Measurements from ENCODE around the gene GSTM2.
"Not testable (repeated sequence)": the region's sequence is repeated elsewhere in the genome, so short reads cannot be mapped to it uniquely, and the experiment has no call there.

The GSTM2 gene

DNA sequence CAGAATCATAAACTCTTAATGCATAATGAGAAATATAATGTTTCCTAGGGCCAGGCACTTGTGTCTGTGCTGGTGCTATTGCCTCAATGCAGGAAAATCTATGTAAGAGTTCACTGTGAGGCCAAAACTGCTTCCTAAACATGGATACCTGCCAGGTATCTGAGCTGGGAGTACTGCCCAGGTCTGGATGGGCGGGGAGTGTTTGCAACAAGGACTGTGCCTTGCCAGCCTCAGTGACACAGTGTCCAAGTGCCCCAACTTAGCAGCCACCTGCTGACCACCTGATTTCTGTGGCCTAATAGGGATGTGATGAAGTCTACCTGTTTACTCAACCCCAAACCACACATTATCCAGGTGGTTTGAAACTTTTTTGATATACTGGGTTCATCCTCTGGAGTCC is 17.5 kb downstream of the GSTM2 start:
- DNase-seq = not testable (repeated sequence)

GRCh38 chr1:109685890-109686289 is 18.0 kb downstream of the GSTM2 start:
- DNase-seq = not testable (repeated sequence)

- not testable (repeated sequence) for DNase-seq
These were observed 19.3 kb downstream of the GSTM2 start for GRCh38 chr1:109687109-109687508.

GRCh38 chr1:109687641-109688499 is 20.0 kb downstream of the GSTM2 start, which contains the start of gene GSTM1:
TSS of gene GSTM1 (plus strand) at chr1:109687817. CDS start at chr1:109687874, 57 bp downstream.
- no peak for DNase-seq

DNA sequence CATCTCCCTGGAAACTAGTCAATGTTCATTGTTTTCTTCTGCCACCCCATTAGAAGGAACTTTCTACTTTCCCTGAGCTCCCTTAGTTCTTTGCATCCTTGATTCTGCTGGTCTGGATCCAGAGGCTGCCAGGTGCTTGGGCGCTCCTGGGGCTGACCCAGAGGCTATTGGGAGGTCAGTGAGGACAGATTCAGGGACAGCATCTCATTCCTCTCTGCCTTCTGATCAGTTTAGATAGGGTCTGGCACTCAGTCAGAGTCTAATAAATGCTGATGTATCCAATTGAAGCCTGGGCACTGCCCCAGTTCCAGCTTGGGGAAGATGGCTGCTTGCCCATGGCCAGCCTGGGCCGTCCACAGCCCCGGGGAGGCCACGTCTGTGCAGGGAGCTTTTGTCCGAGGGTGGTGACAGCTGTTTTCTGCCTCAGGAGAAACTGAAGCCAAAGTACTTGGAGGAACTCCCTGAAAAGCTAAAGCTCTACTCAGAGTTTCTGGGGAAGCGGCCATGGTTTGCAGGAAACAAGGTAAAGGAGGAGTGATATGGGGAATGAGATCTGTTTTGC is 22.1 kb downstream of the GSTM2 start:
- no peak for DNase-seq

DNA sequence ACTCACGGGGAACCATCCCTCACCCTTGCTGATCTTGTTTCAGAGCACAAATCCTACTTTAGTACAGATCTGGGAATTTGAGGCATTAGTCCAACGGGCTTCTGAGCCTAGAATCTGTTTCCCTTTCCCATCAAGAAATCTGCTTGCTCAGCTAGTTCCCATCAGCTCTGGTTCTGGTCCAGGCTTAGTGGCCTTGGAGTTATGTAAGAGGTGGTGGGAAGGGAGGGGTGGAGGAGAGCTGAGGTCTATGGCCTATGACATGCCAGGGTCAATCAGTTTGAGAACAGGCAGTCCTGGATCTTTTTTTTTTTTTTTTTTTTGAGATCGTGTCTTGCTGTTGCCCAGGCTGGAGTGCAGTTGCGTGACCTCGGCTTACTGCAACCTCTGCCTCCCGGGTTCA is 23.9 kb downstream of the GSTM2 start:
- no peak for DNase-seq

GRCh38 chr1:109694400-109694799 is 26.5 kb downstream of the GSTM2 start:
- DNase-seq = not testable (repeated sequence)

DNA sequence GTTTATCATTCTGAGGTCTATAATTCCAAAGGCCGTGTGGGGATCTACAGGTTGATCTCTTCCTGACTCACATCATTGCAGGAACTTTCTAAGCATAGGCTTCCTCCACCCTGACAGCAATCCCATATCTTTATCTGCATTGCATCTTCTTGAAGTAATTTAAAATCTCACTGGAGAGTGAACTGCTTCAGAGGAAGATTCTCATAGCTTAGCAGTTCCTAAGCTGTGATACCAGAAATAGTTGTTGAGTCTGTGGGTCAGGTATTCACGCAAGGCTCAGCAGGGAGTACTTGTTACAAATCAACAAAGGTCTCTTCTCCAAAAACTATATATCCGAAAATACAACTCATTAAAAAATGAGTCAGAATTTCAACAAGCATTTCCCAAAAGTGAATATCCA is 27.3 kb downstream of the GSTM2 start:
- not testable (repeated sequence) for DNase-seq

DNA sequence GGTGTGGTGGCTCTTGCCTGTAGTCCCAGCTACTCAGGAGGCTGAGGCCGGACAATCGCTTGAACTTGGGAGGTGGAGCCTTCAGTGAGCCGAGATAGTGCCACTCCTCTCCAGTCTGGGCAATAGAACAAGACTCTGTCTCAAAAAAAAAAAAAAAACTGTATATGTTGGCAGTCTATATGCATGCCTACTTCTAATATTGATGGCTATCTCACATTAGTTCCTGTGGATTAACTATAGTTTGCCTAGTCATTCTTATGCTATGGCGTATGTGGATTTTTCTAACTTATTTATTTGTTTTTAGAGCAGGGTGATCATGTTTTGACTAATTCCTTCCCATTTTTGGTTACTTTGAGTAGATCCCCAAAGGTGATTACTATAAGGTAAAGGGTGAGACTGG is 29.2 kb downstream of the GSTM2 start:
- DNase-seq = no peak

DNA sequence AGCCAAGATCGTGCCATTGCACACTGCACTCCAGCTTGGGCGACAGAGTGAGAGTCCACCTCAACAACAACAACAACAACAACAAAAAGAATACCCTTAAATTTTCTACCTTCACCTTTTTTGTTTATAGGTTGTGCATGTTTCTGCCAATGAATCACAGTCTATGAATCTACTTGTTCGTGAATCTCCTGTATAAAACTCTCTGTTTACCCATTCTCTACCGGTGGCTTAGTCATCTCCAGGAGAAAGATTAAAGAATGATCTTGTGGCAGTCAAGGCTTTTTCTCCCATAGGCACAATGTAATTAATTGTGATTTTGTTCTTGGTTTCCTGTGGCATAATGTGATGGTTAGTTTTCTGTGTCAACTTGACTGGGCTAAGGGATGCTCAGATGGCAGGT is 30.0 kb downstream of the GSTM2 start:
- DNase-seq = not testable (repeated sequence)

- not testable (repeated sequence) for DNase-seq
These were observed 35.1 kb downstream of the GSTM2 start for GRCh38 chr1:109702940-109703339.

- no peak for DNase-seq
These were observed 36.3 kb downstream of the GSTM2 start for GRCh38 chr1:109704173-109704572.

GRCh38 chr1:109705411-109705810 is 37.6 kb downstream of the GSTM2 start:
- DNase-seq = no peak

- DNase-seq = not testable (repeated sequence)
These were observed 41.1 kb downstream of the GSTM2 start for GRCh38 chr1:109708949-109709348.

DNA sequence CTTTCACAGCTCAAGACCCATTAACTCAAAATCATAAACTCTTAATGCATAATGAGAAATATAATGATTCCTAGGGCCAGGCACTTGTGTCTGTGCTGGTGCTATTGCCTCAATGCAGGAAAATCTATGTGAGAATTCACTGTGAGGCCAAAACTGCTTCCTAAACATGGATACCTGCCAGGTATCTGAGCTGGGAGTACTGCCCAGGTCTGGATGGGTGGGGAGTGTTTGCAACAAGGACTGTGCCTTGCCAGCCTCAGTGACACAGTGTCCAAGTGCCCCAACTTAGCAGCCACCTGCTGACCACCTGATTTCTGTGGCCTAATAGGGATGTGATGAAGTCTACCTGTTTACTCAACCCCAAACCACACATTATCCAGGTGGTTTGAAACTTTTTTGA is 42.0 kb downstream of the GSTM2 start:
- DNase-seq = not testable (repeated sequence)

- not testable (repeated sequence) for DNase-seq
These were observed 43.9 kb downstream of the GSTM2 start, which contains the start of gene GSTM5 for GRCh38 chr1:109711593-109712320. TSS of gene GSTM5 (plus strand) at chr1:109712251. CDS start at chr1:109712313, 62 bp downstream.

GRCh38 chr1:109712321-109712864 is 44.5 kb downstream of the GSTM2 start:
- no peak for DNase-seq

GRCh38 chr1:109713636-109714035 is 45.8 kb downstream of the GSTM2 start:
- DNase-seq = no peak

- no peak for DNase-seq
These were observed 47.0 kb downstream of the GSTM2 start for GRCh38 chr1:109714661-109715372.

GRCh38 chr1:109716121-109716520 is 48.3 kb downstream of the GSTM2 start:
- DNase-seq = no peak

DNA sequence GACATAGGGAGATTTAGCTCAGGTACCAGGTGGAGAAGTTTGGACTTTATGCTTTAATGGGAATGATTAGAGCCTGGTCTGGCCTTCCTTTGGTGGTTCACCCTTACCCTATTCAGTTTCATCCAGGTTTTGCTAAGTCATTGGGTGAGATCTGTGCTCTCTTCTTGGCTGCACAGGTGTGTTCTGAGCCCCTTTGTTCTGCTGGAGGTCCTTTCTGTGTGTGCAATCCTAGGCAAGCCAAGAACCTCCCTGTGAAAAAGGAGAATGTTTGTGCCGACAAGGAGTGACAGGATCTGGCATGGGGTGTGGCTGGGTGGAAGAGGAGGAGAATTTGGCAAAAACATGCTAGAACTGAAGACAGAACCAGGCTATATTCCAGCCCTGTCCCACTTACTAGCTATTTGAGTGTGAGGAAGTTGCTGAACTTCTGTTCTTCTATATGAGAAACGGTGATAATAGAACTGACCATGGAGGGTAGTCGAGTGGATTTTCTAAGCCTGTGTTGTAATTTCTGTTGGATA is 48.8 kb downstream of the GSTM2 start:
- DNase-seq = no peak

GRCh38 chr1:109717729-109718128 is 49.9 kb downstream of the GSTM2 start:
- DNase-seq = no peak
